DMS114 treated with DMSO at 0.1 percent for 48 hours (cell line): Measurements from ENCODE around the gene LYPD6B.
A peak's percentile ranks its signal among the peaks of the same experiment; 100 is the strongest.

Source experiments
- DNase-seq: peaks from one replicate; lab custom pipeline; 2025; ENCODE audit not compliant: unreplicated experiment; lab: John Stamatoyannopoulos, UW

Gene LYPD6B

DNA sequence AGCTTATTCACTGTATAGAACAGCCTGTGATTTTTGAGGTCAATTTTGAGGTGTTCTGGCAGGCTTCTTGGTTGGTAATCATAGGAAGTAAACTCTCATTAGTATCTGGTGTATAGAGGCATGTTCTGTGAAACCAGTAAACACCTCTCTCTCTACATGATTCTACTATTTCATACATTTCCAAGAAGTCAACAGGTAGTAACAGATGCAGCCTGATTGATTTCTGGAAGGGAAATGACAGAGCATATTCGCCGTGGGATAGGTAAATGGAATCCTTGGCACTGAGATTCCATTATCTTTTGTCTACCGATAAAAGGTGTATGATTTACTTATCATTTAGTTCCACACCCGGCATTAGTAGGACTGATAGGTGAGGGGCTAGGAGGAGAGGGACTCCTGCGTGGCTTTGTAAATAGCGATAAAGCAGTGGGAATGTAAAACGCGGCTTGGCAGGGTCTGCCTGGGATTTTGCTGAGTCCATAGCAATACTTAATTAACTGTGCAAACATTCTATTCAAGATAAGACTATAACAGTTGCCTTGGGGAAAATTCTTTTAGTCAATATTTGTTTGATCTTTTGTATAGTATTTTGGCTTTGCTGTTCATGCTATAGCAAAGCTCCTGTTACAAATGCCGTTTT, 32.3 kb downstream of the LYPD6B start:
- no peak for DNase-seq

DNA sequence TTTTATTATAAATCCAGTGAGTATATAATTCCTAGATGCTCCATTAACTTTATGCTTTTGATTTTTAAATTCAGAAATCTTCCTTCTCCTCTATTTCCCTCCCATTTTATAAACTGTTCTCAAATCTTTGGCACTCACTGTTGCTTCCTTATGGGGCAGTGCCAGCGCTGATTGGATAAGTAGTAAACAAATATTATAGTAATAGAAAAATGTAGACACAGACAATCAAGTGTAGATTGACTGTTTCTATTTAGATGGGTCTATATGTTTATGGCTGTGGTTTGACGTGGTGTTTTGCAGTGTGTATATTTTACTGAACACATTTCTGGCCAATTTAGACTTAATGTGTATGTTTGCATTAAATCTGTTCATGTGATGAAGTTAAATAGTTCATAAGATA, 36.6 kb downstream of the LYPD6B start:
- no peak for DNase-seq

- DNase-seq = no peak
Measured at GRCh38 chr2:149075853-149076252, 37.4 kb downstream of the LYPD6B start.

- peak; percentile 48 for DNase-seq
Measured at GRCh38 chr2:149076863-149077412, 38.4 kb downstream of the LYPD6B start.

DNA sequence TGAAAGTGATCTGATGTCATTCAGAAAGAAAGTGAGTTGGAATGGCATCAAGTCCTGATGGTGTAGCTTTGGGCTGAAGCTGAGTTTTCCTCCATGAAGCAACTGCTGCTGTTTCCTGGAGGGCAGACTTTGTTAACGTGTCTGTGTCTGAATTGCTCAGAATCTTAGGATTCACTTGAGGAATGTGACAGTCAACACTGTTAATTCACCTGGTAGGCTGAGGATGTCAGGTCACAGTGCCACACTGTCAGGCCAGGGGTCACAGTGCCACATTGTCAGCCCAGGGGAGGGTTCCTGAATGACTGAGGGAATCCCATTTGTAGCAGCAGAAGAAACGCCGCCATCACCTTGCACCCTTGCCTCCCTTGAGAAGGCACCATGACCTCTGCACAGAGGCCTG, 39.4 kb downstream of the LYPD6B start:
- no peak for DNase-seq

- DNase-seq = no peak
Measured at GRCh38 chr2:149080099-149080498, 41.6 kb downstream of the LYPD6B start.

DNA sequence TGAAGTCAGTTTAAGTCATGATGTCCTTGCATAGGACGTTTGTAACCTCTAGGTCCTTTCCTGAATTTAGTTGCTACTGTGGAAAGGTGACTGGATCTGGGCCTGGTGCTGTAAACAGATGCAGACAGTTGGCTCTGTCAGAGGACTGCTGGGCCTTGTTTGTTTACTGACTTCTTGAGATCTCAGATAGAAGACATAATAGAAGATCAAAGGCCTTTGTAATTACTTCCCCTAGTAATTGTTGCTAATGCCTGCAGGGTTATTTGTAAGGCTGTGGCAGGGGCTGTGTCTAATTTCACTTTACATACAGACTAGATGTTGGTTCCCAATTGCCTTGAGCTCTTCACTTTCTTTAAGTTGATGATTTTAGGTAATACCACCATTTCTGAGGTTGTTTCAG, 42.5 kb downstream of the LYPD6B start:
- DNase-seq = no peak

DNA sequence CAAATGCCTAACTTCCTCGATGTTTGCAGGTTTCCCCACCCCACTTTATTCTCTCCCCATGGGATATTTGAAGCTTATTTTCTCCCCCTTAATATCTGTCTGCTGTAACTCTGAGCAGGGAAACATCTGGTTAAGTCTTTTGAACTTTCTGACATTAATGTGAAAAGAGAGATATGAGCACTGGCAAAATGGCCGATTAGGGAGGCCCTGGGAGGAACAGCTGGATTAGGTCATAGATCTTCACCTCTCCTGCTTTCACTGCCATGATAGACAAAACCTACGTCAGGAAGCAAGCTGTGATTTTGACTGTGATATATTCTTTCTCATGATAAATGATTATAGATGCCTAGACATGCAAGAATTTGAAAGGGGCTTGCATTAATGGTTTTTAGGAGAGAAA, 43.6 kb downstream of the LYPD6B start:
- DNase-seq = no peak

DNA sequence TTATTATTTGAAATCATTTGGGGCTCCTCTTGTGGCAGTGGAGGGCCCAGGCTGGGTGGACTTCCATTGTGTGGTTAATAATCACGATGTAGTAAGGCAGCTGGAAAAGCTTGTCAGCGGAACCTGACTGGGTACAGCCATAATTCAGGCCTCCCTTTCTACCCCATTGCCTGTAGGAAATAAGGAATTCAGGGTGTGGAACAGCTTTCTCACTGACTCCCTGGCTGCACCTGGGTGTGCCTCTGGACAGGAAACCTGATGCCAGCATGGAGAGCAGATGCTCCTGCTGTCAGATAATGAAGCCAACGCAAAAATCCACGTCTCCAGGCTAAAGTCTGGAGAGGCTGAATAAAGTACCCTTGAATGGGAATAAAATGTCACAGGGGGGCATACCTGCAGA, 44.2 kb downstream of the LYPD6B start:
- DNase-seq = no peak

DNA sequence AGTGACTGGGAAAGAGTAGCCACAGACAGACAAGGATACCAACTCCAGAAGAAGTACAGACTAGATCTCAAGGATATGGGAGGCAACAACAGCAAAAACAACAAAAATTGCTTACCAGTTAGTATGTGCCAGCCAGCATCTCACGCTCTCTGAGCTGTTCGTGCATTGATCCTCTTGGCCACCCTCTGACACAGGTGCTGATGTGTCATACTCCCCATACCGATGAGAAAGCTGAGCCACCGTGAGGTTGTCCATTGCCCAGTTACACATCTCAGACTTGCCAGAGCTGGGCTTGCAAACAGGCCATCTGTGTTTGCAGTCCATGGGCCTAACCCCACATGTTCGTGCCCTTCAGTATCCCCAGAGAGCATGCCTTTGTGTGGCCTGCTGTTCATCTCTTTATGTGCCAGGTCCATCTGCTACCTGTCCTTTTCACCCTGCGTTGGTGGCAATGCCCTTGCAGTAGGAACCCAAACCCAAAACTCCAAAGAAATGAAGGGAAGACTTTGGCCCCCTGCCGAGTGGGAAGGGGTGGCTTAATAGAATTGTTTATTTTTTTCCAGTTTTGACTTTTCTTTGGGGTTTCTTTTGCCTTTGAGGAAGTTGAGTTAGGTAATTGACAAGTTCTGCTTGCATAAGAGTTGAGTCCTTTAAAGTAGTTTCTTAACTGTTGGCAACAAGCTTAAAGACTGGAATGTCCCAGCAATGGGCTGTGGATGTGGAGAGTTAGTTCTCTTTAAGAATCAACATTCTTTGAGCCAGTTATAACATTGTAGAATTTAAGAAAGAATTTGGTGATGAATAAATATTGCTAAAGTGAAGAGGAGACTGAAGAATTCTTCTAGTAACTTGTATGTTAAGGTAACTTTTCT, 46.7 kb downstream of the LYPD6B start:
- DNase-seq = no peak

DNA sequence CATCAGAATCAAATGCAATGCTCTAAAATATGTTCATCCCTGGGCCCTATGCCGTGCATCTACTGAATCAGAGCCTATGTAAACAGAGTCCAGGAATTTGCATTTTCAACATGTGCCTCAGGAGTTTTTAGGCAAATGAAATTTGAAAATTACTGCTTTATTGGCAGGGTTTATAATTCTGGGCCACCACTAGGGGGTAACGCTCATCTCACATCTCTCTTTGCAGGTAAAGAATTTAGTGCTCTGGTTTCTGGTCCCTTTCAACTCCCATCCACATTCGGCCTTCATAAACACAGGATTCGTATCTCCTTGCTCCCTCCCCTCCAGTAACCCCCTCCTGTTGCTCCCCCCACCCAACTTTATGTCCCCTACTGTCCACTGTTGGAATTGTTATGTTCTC, 49.3 kb downstream of the LYPD6B start:
- no peak for DNase-seq

GRCh38 chr2:149089068-149089467, 50.6 kb downstream of the LYPD6B start:
- DNase-seq = no peak

DNA sequence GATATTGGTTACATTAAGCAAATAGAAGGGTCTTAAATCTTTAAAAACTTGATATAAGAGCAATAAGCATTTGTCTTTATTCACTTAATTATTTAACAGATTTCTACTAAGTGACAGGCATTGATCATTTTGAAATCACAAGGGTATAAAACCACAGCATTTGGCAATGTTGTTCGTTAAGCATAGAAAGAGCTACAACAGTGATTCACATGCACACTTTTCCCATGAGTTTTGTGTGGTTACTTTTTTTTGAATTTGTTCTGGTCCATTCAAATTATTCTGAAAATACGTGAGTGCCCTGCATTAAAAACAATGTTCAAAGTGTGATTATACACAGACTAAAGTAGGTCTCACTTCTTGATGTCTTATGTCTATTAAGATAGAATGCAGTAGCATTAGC, 52.2 kb downstream of the LYPD6B start:
- DNase-seq = no peak

DNA sequence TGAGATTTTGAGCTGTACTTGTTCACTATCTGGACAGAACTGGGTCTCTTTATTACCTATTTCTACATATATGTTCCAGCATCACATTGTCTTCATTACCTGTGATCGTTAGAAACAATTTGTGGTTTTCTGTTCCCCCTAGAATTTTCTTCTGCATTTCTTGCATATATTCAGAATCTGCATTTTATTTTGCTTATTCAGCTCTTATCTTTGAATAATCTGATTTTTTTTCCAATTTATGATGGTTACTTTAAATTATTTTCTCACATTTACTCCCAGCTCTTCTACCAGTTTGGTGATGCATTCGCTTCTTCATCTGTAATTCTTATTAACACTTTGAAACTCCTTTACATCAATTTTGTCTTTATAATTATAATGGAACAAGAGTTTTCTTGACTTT, 55.1 kb downstream of the LYPD6B start:
- no peak for DNase-seq

- no peak for DNase-seq
Measured at GRCh38 chr2:149094217-149095015, 55.9 kb downstream of the LYPD6B start.

- DNase-seq = no peak
Measured at GRCh38 chr2:149098701-149099100, 60.2 kb downstream of the LYPD6B start.

- no peak for DNase-seq
Measured at GRCh38 chr2:149099298-149099697, 60.8 kb downstream of the LYPD6B start.

DNA sequence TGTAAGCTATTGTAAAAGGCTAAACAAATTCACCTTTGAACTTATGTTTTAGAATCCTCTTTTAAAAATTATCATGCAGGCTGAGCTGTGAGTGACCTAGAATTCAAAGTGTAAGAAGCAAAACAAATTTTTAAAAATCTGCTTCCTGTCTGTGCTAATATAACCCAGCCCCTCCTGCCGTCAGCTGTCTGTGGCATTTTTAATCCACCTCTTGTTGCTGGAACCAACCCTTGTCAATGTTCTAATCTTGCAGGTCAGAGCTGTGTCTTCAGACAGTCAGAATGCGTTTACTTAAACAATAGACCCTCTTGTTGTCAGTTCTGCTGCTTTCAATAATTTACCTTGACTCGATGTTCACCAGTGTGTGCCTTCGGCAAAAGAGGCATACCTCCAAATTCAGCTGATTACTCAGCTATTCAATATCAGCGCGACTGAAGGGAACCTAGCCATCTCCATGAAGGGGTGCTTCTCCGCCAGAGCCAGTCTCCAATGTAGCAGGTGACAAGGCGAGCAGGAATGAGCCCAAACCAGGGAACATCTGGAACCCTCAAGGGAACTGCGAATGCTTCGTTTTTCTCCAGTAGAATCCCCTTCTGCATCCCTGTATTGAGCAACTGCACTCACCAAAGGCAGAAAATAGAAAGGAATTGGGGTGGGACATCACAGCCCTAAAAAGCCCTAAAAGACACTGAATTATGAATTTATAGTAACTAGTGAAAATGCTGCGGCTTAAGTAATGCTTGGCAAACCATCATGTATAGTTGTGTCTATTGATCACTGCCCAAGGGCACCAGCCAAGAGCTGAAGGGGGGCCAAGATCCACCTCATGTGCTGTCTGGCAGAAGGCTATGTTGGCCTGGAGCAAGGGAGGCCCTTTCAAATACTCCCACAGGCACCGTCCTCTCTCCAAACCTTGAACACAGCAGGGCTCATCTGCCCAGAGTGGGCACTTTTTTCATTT, 62.5 kb downstream of the LYPD6B start:
- DNase-seq = no peak

DNA sequence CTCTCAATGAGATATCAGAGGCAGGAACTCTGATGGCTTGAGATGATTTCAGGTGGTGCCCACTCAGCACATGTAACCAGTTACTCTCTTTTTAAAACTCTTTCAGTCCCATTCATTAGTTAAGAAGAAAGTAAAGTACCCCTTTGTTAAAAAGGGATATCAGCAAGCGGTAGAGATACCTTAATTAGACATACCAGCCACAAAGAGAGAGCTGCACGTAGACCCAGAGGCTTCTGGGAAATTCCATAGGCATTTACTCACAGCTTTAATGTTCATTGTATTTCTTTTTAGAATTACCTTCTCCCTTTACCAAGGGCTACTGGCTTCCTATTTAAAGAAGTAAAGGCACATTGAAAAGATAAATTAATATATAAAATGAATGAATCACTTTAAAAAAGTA, 63.3 kb downstream of the LYPD6B start:
- DNase-seq = no peak

DNA sequence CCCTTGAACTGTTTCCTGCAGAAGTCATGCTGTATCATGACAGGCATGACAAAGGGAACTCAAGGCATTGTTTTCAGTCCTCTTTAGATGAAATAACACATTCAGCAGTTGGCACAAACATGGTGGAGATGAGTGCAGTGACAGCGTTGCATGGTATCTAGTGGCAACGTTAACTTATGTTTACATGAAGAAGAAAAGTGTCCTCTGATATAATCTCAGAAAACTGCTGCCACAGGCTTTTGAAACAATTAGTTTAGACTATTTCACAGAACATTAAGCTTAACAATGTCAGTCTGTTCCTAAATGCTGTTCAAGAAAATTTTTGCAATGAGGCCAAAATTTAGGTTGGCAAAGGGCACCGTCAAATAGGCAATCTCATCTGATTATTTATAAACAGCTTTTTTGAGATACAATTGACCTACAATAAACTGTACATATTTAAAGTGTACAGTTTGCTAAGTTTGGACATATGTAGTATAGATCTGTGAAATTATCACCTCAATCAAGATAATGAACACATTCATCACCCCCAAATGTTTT, 64.7 kb downstream of the LYPD6B start:
- DNase-seq = no peak
